ENCODE results near the gene NSMCE3.

GRCh38 chr15:29270169-29270955 lies 740 bp upstream of the NSMCE3 start:
- TF ChIP-seq CTCF (conservative IDR thresholded peaks at IDR 0.05; ENCODE audit: low read depth in 2 of 2) (no peak), EZH2 (IDR thresholded peaks at IDR 0.05; ENCODE audit: low read depth, unreplicated experiment) (no peak), REST (IDR thresholded peaks at IDR 0.05; ENCODE audit: unreplicated experiment) (no peak), EZH2phosphoT487 (IDR thresholded peaks at IDR 0.05; ENCODE audit: unreplicated experiment) (no peak), POLR2AphosphoS5 (IDR thresholded peaks at IDR 0.05; ENCODE audit: low read depth) (no peak), CREB1 (CRISPR knock-in tag; IDR thresholded peaks at IDR 0.05; ENCODE audit: low read depth) (no peak), ZNF462 (CRISPR knock-in tag; IDR thresholded peaks at IDR 0.05) (no peak), ETS1 (IDR thresholded peaks at IDR 0.05) (no peak), JUNB (IDR thresholded peaks at IDR 0.05; ENCODE audit: unreplicated experiment) (no peak), STAT1 (IDR thresholded peaks at IDR 0.05; ENCODE audit: unreplicated experiment) (no peak)

Measured in GM23338 (cell line).